ENCODE measurements around the gene CPA5.

Gene CPA5

DNA sequence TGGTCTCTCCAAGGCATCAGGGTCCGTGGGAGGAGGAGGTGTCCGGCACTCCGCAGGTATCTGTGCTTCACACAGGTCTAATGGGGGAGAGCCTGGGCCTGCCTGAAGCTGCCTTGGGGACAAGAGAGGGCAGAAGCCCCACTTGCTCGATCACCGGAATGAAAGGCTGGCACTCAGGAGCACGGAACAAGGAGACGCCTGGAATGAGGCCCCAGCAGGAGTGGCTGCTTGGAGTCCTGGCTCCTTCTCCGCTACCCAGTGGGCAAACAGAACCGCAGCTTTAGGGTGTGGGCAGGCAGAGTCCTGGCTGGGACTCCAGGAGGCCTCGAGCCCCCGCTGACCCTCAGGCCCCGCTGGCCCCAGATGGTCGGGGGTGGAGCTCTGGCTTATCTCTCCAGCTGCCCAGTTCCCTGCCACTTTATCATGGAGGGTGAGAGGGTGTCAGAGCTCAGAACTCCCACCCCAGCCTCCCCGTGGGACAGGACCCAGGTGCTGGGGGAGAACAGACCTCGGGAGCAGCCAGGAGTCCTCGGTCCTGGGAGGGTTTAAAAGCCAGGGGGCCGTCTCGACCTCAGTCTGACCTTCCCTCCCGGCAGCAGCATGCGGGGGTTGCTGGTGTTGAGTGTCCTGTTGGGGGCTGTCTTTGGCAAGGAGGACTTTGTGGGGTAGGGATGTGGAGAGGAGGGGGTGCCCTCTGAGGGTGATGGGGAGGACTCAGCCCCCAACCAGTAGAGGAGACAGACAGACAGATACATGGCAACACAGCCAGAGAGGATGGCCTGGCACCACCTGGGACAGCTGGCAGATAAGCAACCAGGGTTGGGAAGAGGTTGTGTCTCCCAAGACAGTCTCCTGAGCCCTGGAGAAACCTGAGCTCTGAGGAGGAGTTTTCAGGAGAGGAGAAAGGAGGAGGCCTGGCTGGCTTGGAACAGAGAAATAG lies 35.6 kb downstream of the CPA5 start, which contains the start of gene CPA1:
CPA1 (plus strand) TSS at position 574 of the 940 bp plus-strand sequence; CDS start at position 601, 27 bp downstream.
- DNase-seq = no peak

DNA sequence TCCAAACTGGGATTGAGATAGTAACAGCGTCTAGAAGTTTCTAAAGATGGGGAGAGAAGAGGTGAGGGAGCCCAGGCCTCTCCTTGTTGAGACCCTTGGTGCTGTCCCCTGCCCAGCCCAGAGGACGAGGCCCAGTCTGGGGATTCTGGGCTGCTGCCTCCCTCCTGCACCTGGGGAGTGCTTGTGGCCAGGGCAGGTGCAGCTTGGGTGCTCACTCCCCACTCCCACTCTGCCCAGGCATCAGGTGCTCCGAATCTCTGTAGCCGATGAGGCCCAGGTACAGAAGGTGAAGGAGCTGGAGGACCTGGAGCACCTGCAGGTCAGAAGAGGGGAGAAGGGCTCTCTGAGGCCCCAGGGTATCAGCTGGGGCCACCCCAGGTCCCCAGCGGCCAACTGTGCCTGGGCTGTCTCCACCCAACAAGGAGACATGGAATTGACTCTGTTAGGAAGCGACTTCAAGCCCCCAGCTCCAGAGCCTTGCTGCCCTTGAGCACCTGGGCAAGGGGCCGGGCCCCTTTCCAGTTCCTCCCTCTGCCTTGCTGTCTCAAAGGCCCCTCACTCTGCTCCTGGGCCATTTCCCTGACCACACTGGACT lies 36.3 kb downstream of the CPA5 start:
- no peak for DNase-seq

DNA sequence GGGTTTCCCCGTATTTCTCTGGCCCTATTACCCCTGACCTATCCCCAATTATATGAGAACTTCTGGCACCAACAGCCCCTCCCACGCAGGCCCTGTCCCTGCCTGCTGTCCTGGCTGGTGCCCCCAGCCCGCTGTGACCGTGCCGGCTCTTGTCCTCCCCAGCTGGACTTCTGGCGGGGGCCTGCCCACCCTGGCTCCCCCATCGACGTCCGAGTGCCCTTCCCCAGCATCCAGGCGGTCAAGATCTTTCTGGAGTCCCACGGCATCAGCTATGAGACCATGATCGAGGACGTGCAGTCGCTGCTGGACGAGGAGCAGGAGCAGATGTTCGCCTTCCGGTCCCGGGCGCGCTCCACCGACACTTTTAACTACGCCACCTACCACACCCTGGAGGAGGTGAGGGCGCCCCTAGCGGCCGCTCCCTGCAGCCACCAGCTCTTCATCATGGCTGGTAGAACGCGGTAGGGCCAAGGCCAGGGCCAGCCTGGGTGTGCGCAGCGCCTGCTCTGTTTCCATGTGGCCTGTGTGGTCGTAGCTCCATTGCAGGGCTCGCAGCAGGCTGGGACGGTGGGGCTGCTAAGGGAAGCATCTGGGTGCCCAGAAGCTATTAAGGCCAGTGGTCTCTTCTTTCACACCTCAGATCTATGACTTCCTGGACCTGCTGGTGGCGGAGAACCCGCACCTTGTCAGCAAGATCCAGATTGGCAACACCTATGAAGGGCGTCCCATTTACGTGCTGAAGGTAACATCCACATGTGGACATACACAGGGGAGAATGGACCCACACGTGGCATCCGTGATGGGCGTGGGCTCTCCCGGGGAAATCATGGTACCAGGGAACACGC lies 37.1 kb downstream of the CPA5 start:
- no peak for DNase-seq

DNA sequence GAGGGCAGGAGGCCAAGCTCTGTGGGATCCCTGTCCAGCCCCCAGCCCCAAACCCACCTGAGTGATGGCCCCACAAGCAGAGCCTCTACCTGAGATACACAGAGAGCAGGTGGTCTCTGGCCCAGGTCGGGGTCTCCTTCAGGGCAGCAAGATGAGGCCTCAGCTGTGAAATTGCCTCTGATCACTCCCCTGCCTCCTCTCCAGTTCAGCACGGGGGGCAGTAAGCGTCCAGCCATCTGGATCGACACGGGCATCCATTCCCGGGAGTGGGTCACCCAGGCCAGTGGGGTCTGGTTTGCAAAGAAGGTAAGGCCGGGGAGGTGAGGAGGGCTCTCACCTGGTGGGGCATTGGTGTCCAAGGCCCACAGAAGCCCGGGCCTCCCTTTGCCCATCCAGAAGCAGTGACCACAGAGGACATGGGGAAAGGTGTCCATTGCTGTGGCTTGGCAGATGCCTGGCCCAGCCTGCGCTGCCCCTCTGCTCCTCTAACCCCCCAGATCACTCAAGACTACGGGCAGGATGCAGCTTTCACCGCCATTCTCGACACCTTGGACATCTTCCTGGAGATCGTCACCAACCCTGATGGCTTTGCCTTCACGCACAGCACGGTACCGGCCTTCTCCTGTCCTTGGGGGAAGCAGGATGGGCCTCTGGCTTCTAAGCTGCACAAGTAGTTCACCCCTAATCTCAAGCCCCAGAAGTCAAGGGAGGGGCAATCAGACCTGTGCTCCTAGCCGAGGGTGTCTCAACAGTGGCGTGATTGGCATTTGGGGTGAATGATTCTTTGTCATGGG lies 38.8 kb downstream of the CPA5 start:
- no peak for DNase-seq

- no peak for DNase-seq
These were observed 39.8 kb downstream of the CPA5 start for GRCh38 chr7:130384371-130384801.

DNA sequence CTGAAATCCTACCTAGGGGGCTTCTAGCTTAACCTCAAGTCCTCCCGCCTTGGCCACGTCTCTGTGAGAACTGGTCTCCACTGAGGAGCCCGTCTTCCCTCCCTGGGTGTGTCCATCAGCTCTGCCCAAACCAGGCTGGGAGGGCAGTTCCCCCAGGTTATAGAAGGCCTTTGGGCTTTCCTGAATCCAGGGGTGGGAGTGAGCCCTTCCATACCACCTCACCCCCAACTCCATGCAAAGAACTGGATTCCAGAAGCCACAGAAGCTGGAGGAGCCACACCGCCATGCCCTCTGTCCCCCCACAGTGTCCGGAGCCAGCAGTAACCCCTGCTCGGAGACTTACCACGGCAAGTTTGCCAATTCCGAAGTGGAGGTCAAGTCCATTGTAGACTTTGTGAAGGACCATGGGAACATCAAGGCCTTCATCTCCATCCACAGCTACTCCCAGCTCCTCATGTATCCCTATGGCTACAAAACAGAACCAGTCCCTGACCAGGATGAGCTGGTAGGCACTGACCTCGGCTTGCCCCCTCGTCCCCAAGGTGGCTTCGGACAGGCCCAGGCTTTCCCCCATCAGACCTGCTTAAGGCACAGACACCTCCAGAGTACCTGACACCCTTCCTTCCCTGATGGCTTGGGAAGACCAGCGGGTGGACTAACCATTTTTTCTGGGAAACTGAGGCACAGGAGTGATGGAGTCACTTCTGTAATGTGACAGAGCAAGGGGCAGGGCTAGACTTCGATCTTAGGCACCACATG lies 40.4 kb downstream of the CPA5 start:
- DNase-seq = no peak

GRCh38 chr7:130385600-130386066 lies 41.0 kb downstream of the CPA5 start:
- no peak for DNase-seq

DNA sequence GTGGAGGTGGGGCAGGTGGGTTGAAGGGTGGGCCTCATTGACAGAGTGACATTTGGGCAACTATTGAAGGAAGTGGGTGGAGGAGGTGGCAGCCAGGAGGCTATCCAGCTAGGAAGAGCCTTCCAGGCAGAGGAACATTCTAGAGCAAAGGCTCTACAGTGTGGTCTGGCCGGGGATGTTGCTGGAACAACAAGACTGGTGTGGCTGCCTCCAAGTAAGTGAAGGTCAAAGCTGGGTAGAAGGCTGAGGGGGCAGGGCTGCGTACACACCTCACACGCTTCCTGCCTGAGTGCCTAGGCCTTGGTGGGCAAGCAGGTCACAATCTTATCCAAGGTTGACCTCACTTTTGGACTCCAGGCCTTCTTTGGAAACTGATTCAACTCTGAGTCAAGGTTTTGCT lies 42.3 kb downstream of the CPA5 start:
- DNase-seq = no peak

DNA sequence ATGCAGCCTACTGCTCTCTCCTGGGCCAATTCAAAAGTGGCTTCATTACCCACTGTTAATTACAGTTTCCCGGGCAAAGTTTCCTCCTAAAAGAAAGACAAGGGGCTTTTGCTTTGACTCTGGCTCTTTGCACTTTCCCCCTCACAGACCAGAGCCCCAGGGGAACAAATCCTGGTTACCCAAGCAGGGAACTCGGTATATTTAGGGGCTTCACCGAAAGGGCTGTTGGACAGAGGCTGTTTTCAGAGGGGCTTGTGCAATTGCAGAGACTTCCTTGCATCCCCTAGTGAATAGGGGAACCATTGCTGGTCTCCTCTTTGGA lies 42.7 kb downstream of the CPA5 start:
- DNase-seq = no peak

GRCh38 chr7:130387628-130388403 lies 43.2 kb downstream of the CPA5 start:
- DNase-seq = no peak

GRCh38 chr7:130388671-130389070 lies 44.1 kb downstream of the CPA5 start:
- DNase-seq = no peak

DNA sequence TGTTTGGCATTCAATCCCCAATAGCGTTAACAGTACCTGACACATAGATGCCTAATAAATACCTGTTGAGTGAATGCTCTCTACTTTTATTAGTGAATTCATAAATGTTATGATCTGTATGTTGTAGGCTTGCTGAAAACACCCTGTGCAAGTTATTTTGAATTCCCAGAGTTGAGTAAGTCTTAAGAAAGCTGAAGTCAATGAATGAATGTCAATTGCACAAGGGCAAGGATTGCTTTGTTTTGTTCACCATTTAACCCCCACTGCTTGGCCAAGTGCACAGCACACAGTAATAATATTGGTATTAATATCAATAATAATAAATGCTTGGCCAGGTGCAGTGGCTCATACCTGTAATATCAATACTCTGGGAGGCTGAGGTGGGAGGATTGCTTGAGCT lies 45.9 kb downstream of the CPA5 start:
- no peak for DNase-seq

DNA sequence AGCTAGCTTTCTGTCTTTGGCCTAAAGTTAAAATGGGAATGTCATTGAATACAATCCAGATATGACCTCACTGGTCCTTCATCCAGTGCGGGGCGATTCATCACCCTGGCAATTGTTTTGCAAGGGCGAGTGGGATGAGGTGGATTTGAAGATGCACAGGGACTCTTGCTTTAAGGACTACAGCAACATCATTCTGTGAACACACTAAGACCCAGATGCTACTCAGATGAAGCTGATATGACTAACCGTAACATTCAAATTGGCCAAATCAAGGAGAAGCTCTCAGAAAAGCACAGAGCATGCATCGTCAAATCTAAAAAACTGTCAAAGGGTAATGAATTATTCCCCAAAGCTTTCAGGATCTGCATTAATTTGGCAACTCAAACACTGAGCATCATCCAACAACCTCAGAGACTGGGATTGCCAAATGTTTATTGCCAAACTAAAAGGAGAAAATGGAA lies 48.5 kb downstream of the CPA5 start:
- DNase-seq = no peak

DNA sequence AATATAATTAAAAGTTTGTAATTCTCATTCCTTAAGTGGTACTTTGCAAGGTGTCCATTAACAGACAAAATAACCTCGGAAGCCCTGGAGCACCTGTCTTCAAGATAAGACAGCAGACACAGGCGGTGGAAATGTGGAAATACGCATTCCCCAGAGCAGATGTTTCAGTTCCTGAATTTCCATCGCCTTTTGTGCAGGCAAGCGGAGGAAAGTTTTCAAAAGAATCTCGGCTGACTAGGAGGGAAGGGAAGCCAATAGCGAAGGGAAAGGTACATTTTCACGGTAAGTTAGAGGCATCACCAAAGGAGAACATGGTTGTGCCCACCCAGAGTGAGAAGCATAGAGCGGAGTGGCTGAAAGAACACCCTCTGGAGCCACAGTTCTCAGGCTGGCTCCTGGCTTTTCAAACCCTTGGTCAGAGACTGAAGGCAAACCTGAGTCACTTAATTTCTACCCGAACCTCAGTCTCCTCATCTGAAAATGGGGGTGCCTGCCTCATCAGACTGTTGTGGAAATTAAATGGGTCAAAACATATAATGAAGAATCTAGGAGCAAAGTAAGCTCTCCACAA lies 49.3 kb downstream of the CPA5 start:
- DNase-seq = no peak

DNA sequence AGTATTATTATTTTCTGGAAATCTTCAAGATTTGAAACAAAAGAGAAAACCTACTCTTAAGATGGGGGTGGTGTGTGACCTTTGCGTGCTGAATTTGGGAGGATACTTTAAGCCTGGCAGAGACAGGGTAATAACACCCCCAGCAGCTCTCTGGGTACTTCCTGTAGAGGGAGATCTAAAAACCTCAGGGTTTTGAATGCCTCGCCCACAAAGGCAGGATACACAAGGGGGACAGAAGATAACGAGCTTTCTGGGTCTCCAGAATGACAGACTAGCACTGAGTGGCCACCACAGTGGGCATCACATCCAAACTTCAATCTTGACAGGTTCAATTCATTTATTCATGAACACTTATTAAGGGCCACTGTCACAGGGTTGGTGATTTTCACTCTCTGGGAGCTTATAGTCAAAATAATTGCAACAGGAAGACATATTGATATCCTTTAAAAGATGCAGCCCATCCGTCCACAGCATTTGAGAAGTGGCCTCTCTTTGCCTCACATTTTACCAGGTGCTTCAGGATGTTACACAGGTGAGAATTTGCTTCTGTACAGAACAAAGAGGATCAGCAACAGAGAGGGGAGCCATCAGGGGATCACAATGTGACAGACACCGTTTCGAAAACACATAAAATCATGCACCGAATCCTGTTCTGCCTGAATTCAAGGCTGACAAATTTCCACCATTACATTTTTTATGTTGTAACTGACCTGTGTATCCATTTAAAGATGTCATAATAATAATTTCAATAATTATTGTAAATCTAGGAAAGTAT lies 50.0 kb downstream of the CPA5 start:
- peak; percentile 49 for DNase-seq

- peak; percentile 20 for DNase-seq
These were observed 50.8 kb downstream of the CPA5 start for GRCh38 chr7:130395421-130395820.

DNA sequence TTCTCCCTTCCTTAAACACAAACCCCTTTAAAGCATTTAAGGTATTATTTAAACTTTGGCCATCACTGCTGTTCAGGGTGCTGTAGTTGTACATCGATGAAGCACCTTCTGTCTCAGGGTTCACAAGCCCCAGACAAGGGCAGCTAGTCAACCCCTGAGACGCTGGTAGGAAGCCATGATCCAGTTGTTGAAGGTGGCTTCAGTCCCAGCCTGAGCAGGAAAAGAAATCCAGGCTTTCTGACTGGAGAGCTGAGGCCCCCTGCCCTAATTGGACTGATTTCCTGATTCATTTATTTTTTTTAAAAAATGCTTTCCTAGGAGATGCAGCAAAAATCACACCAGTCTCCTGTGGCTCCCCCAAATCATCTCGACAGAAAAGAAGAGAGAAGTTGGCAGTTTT lies 51.5 kb downstream of the CPA5 start:
- peak; percentile 54 for DNase-seq

DNA sequence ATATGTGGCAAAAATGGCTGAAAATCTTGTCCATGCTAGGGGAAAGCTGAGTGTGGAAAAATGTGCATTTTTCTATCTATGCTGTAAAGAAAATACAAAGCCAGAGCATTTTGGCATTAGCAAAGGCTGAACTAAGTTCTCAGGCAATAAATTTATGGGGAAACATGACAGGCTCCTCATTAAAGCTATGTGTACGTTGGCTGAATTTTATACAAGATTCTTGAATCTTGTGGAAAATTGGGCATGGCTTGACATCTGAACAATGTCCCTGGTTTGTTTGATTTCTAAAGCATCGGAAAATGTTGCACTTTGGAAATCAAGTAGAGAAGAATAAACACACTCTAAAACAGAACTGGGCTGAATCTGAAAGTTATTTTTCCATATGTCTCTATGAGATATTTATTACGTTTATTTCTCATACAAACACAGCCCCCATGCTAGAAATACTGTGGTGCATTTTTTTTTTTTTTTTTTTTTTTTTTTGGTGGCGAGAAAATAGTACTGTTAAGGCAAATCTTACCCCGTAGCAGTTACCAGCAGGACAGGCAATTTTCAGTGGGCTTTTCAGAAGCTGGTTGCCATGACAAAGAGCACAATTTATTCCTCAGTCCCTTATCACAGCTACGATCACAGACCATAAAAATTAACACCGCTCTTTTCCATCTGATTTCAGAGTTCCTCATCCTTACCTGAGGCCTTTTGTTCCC lies 52.6 kb downstream of the CPA5 start:
- DNase-seq = peak; percentile 96

- DNase-seq = no peak
These were observed 53.1 kb downstream of the CPA5 start for GRCh38 chr7:130397758-130398073.
